ENCODE measurements around the gene POLR1A.

Gene POLR1A

DNA sequence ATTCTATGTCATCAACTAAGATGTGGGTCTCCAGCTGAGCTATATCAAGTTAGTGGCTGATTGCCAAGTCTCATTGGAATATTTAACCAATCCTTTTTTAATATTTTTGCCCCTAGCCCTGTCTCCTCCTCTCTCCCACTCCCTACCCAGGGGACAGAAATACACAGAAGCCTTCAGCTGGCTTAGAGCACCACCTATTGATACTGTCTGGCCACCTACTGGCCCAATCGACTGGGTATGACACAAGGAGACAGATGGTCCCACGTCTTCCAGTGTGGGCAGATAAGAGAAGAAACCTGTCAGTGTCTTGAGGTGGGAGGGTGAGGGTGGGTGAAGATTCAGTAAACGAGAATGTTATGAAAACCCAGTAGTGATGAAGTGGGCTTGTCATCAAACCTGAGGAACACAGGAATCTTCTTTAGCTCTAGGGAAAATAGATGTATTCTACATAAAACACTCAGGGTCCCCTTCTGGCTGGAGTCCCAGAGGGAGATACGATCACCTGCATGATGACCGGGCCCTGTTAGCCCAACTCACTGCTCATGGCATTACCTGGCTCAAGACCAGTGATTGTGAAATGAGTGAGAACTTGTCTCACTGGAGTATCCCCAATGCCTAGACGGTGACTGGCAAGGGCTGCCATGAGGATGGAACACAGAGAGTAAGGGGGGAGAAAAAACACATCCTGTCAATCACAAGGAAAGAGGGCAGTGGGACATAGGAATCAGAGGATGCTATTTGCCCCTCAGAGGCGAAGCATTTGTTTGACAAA is 26.7 kb downstream of the POLR1A start:
- Histone ChIP-seq H3K9me3 (no peaks in the 10 kb centered on the region), H3K4me3 (no peak overlapping the region), H3K4me1 (no peaks in the 10 kb centered on the region), H3K27me3 (no peaks in the 10 kb centered on the region), H3K36me3 (peaks cover 12 to 72% (median 49%) of the 10 kb centered on the region in 3 donors), H3K27ac (no peak overlapping the region)
- DNase-seq: peak in 1 of 2 donors; percentile 29
- TF ChIP-seq, protein P1, sequence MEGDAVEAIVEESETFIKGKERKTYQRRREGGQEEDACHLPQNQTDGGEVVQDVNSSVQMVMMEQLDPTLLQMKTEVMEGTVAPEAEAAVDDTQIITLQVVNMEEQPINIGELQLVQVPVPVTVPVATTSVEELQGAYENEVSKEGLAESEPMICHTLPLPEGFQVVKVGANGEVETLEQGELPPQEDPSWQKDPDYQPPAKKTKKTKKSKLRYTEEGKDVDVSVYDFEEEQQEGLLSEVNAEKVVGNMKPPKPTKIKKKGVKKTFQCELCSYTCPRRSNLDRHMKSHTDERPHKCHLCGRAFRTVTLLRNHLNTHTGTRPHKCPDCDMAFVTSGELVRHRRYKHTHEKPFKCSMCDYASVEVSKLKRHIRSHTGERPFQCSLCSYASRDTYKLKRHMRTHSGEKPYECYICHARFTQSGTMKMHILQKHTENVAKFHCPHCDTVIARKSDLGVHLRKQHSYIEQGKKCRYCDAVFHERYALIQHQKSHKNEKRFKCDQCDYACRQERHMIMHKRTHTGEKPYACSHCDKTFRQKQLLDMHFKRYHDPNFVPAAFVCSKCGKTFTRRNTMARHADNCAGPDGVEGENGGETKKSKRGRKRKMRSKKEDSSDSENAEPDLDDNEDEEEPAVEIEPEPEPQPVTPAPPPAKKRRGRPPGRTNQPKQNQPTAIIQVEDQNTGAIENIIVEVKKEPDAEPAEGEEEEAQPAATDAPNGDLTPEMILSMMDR (IDR thresholded peaks at IDR 0.05): peak; percentile 46 to 60
- intact Hi-C loops (cut with DNase I; ENCODE audit: low total_unique reads): loop anchor here (1.0 to 10.0 kb wide), 4 partner anchors 192 to 444 kb away; partner anchors contain the start of gene ST3GAL5

DNA sequence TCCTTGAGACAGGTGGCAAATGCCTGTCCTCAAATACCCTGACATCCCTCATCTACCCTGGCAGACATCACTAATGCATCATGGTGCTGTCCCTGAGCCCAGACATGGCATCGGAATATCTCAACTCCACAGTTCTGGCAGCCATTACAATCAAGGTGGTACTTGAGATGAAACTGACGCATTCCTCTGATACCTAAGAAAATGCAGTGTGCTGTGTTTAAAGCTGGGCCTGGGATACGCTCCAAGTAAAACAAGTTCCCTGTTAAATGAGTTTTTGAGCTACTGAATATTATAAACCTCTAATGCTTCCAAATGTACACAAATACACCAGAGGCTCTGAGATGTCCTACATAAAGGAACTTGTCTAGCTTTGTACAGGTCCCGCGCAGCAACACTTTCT is 29.8 kb downstream of the POLR1A start:
- H3K9me3 ChIP-seq: no peaks in the 10 kb centered on the region
- no peak overlapping the region for H3K4me3 ChIP-seq
- peaks cover 0 to 25% (median 21%) of the 10 kb centered on the region in 4 donors for H3K4me1 ChIP-seq
- no peaks in the 10 kb centered on the region for H3K27me3 ChIP-seq
- intact Hi-C loops (cut with DNase I; ENCODE audit: low total_unique reads): loop anchor here (5.0 to 10.0 kb wide), 3 partner anchors 189 to 441 kb away; partner anchors contain the start of gene ST3GAL5
- no peak for DNase-seq
- H3K36me3 ChIP-seq: peaks cover 16 to 64% (median 43%) of the 10 kb centered on the region in 3 donors
- TF ChIP-seq, protein P1 (IDR thresholded peaks at IDR 0.05): no peak
- H3K27ac ChIP-seq: no peak overlapping the region

DNA sequence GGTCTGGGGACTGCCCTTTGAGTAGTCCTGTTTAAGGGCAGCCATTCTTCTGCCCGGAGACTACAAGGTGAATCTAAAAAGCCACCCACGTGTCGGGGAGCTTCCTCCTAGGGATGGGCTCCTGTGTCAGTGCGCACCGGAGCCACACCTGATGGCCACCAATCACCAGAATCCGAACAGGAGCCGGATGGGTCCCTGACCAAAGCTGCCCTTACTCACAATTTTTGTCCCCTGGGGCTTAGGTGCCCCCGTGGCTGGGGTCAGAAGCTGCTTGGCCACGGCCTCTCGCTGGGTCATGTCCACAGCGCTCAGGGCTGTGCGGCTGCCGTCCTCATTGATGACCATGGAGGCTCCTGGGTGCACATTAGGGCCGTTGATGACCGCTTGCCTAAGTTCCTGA is 30.9 kb downstream of the POLR1A start:
- peaks cover 0 to 25% (median 21%) of the 10 kb centered on the region in 4 donors for H3K4me1 ChIP-seq
- no peaks in the 10 kb centered on the region for H3K27me3 ChIP-seq
- no peak for DNase-seq
- intact Hi-C loops (cut with DNase I; ENCODE audit: low total_unique reads): loop anchor here (5.0 to 10.0 kb wide), 3 partner anchors 188 to 440 kb away; partner anchors contain the start of gene ST3GAL5
- H3K9me3 ChIP-seq: no peaks in the 10 kb centered on the region
- TF ChIP-seq, protein P1 (IDR thresholded peaks at IDR 0.05): no peak
- peaks cover 21 to 58% (median 41%) of the 10 kb centered on the region in 3 donors for H3K36me3 ChIP-seq
- no peak overlapping the region for H3K27ac ChIP-seq
- no peak overlapping the region for H3K4me3 ChIP-seq

DNA sequence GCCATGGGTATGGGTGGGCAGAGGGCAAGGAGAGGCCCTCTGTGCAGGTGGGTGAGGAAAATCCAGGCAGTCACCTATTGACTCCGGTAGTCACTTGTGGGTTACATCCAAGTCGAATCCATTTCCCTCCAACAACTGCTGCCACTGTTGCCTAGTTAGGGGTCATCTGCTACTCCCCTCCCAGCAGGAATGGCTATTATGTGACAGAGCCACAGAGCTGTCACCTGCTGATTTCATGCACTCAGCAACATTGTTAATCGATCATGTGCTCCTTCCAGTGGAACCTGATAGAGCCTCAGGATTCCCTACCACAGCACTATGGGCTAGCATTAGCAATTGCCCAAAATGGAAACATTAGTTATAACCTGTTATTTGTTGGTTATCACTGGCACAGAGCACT is 31.4 kb downstream of the POLR1A start:
- no peak for DNase-seq
- Histone ChIP-seq H3K36me3 (peaks cover 27 to 58% (median 46%) of the 10 kb centered on the region in 3 donors), H3K9me3 (no peaks in the 10 kb centered on the region), H3K4me3 (no peak overlapping the region), H3K27ac (peak overlapping the region in 1 of 2 donors; percentile 72), H3K4me1 (peaks cover 0 to 25% (median 21%) of the 10 kb centered on the region in 4 donors), H3K27me3 (no peaks in the 10 kb centered on the region)
- TF ChIP-seq, protein P1 (IDR thresholded peaks at IDR 0.05): no peak
- intact Hi-C loops (cut with DNase I; ENCODE audit: low total_unique reads): loop anchor here (10.0 kb wide), 2 partner anchors 349 to 439 kb away; no protein-coding TSS in a partner anchor

DNA sequence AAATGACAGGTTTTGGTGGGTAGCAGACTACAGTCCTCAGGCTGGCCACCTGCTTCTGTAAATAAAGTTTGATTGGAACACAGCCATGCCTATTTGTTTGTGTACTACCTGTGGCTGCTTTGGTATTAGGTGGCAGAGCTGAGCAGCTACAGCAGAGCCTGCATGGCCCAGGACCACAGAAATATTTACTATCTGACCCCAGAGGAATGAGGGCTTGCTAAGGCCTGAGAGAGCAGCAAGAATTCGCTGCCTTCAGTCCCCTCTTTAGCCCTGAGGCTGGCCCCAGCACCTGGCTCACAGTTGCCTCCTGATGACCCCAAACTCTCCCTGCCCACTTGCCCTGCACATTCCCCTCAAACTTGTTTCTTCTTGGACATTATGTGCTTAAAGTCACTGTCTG is 32.5 kb downstream of the POLR1A start:
- H3K4me3 ChIP-seq: no peak overlapping the region
- H3K36me3 ChIP-seq: peaks cover 37 to 67% (median 55%) of the 10 kb centered on the region in 3 donors
- TF ChIP-seq, protein P1 (IDR thresholded peaks at IDR 0.05): no peak
- no peaks in the 10 kb centered on the region for H3K27me3 ChIP-seq
- no peak for DNase-seq
- intact Hi-C loops (cut with DNase I; ENCODE audit: low total_unique reads): loop anchor here (10.0 kb wide), 2 partner anchors 348 to 438 kb away; no protein-coding TSS in a partner anchor
- H3K27ac ChIP-seq: peak overlapping the region; percentile 72
- peaks cover 0 to 25% (median 21%) of the 10 kb centered on the region in 4 donors for H3K4me1 ChIP-seq
- no peaks in the 10 kb centered on the region for H3K9me3 ChIP-seq
